GM23248 (cell line): ENCODE results near the gene MRPL17. TPM values are rescaled to one million over a fixed set of nuclear protein-coding genes. Genes with fewer than 3 reads are reported as not detected.
A peak's percentile ranks its signal among the peaks of the same experiment; 100 is the strongest.

ENCODE experiments used
- DNase-seq: peaks from one replicate; pipeline ENCODE4 v3.0.0-alpha.2; 2015
- H2AFZ ChIP-seq: fragments of 200-600 bp; sonication (generic); 2 replicates; pipeline ENCODE4 v1.6.1; 2016; ENCODE audit warnings: antibody characterized with exemption
- H3F3A ChIP-seq: fragments of 200-600 bp; sonication (generic); 2 replicates; pipeline ENCODE4 v1.6.1; 2016; ENCODE audit warnings: mild to moderate bottlenecking, antibody characterized with exemption, mixed run types; ENCODE audit not compliant: insufficient read depth
- H3K27ac ChIP-seq: fragments of 200-600 bp; sonication (generic); 2 replicates; pipeline ENCODE4 v1.5.1; 2016; ENCODE audit warnings: mild to moderate bottlenecking
- H3K27me3 ChIP-seq: fragments of 200-600 bp; sonication (generic); replicated peaks from 2 replicates; pipeline ENCODE4 v1.6.1; 2016; ENCODE audit warnings: mild to moderate bottlenecking; ENCODE audit not compliant: insufficient read depth
- H3K36me3 ChIP-seq: fragments of 200-600 bp; sonication (generic); 2 replicates; pipeline ENCODE4 v1.6.1; 2016; ENCODE audit warnings: low read depth, mild to moderate bottlenecking
- H3K4me1 ChIP-seq: fragments of 200-600 bp; sonication (generic); 2 replicates; pipeline ENCODE4 v1.6.1; 2016; ENCODE audit warnings: mild to moderate bottlenecking; ENCODE audit not compliant: insufficient read depth
- H3K4me2 ChIP-seq: fragments of 200-600 bp; sonication (generic); one replicate; pipeline ENCODE4 v1.6.1; 2016; ENCODE audit warnings: mild to moderate bottlenecking; ENCODE audit not compliant: unreplicated experiment
- H3K4me3 ChIP-seq: fragments of 200-600 bp; sonication (generic); 2 replicates; pipeline ENCODE4 v1.5.1; 2016; ENCODE audit warnings: mild to moderate bottlenecking
- H3K79me2 ChIP-seq: fragments of 200-600 bp; sonication (generic); 2 replicates; pipeline ENCODE4 v1.6.1; 2016; ENCODE audit warnings: mild to moderate bottlenecking; ENCODE audit not compliant: insufficient read depth
- H3K9ac ChIP-seq: fragments of 200-600 bp; sonication (generic); 2 replicates; pipeline ENCODE4 v1.6.1; 2016; ENCODE audit warnings: mild to moderate bottlenecking
- H3K9me2 ChIP-seq: fragments of 200-600 bp; sonication (generic); 2 replicates; pipeline ENCODE4 v1.6.1; 2016; ENCODE audit warnings: mixed run types, mild to moderate bottlenecking, moderate library complexity; ENCODE audit not compliant: insufficient read depth
- H3K9me3 ChIP-seq: fragments of 200-600 bp; sonication (generic); one replicate; pipeline ENCODE4 v1.6.1; 2017; ENCODE audit warnings: low read depth
- H4K20me1 ChIP-seq: fragments of 200-600 bp; sonication (generic); 2 replicates; pipeline ENCODE4 v1.6.0; 2016; ENCODE audit not compliant: insufficient read depth
- EZH2 ChIP-seq: fragments of 200-600 bp; sonication (generic); IDR thresholded peaks from 2 replicates; pipeline ENCODE4 v1.6.1; 2018; ENCODE audit warnings: antibody characterized with exemption, mild to moderate bottlenecking; ENCODE audit not compliant: insufficient read depth, poor library complexity, severe bottlenecking
- EZH2phosphoT487 ChIP-seq: fragments of 200-600 bp; sonication (generic); IDR thresholded peaks from 2 replicates; pipeline ENCODE4 v1.6.1; 2018; ENCODE audit warnings: antibody characterized with exemption, moderate library complexity, mild to moderate bottlenecking, low read depth; ENCODE audit not compliant: insufficient read depth
- WGBS, 2 experiments: methylation state at CpG; one replicate each; pipeline ENCODE4 v1.1.6; 2015 to 2017; ENCODE audit warnings: low lambda C conversion rate in 2 of 2, low coverage in 1 of 2; ENCODE audit errors: missing lambda C conversion rate in 2 of 2; 5-methylcytosine and 5-hydroxymethylcytosine counted together
- in situ Hi-C: fragments of 300-500 bp; cut with MboI; formaldehyde crosslinking; loops from 2 replicates; pipeline ENCODE4 v1.15.0; 2020
- polyA plus RNA-seq: library from polyadenylated mRNA; unstranded; fragments of >200 nt; fragmentation: Nextera tagmentation; extraction: Ambion mirVana; gene quantifications from 2 replicates; pipeline ENCODE4 v1.2.1, GENCODE V29; 2016
- total RNA-seq: library from RNA; depleted of rRNA; stranded (reverse); fragments of >200 nt; shearing (Covaris generic); gene quantifications from 2 replicates; pipeline ENCODE4 v1.2.3, GENCODE V29; 2014

The MRPL17 gene
- total and polyA plus RNA-seq, 2 experiments from 2014 or later, result 53.5 to 107 TPM

DNA sequence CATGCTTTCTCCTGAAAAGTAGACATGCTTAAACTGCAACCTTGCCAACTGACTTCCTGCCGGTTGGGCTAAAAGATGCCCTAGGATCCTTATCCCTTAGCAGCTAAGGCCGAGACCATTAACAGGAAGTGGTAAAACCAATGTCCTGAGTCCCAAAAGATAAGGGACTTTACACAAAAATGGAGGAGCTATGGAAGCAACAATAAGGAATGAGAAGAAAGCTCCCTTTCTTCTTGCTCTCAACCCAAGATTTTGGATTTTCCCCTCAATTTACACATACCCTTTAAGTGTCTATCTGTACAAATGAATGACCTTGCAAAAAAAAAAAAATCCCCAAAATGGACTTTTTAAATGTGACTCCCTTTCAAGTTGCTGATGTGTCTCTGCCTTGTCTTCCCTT lies 11.1 kb downstream of the MRPL17 start:
- Histone ChIP-seq H3F3A (peaks cover under 1% of the 10 kb centered on the region; the same call in 1 of the 2 replicates), H3K4me2 (no peak overlapping the region), H2AFZ (no peak overlapping the region), H3K9me2 (no peaks in the 10 kb centered on the region), H3K4me1 (no peaks in the 10 kb centered on the region), H3K79me2 (no peaks in the 10 kb centered on the region), H3K27ac (no peak overlapping the region), H4K20me1 (no peaks in the 10 kb centered on the region), H3K36me3 (no peaks in the 10 kb centered on the region), H3K9ac (no peak overlapping the region), H3K4me3 (no peak overlapping the region), H3K27me3 (no peaks in the 10 kb centered on the region), H3K9me3 (no peaks in the 10 kb centered on the region)
- WGBS, 2 experiments, result 93 to 98% methylated on average over 2 of the region's 2 CpGs
- in situ Hi-C loops, result loop anchor here (10.0 kb wide), 1 partner anchor 137 kb away; no protein-coding TSS in a partner anchor
- no peak for DNase-seq
- TF ChIP-seq EZH2 (no peak), EZH2phosphoT487 (no peak)

DNA sequence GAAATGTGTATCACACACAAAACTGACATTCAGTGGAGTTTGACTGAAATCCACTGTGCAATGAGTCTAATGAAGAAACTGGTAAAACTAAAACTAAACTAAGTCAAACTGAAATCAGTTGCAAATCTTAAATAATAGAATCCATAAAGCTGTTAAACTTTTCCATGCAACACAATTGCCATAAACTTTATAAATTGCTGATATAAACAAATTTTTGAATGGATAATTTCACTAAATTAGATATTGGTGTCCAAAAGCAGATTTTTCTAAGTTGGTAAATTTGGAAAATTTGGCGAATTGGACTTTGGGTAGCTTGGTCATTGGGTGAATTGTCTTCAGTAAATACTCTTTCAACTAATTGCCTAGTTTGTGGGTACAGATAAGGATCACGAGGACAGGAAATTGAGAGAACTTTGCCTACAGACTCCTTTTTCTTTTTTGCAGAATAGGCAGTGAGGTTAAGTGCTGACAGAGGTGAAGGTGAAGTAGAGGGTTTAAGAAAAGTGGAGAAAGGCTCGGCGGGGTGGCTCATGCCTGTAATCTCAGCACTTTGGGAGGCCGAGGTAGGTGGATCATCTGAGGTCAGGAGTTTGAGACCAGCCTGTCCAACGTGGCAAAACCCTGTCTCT lies 12.8 kb downstream of the MRPL17 start:
- Histone ChIP-seq H3K9me3 (no peaks in the 10 kb centered on the region), H3K27me3 (no peaks in the 10 kb centered on the region), H3K36me3 (no peaks in the 10 kb centered on the region), H4K20me1 (no peaks in the 10 kb centered on the region), H3K4me1 (no peaks in the 10 kb centered on the region), H3K4me3 (no peak overlapping the region), H2AFZ (no peak overlapping the region), H3K79me2 (no peaks in the 10 kb centered on the region), H3K27ac (no peak overlapping the region), H3F3A (no peaks in the 10 kb centered on the region), H3K9ac (no peak overlapping the region), H3K9me2 (no peaks in the 10 kb centered on the region), H3K4me2 (no peak overlapping the region)
- TF ChIP-seq EZH2 (no peak), EZH2phosphoT487 (no peak)
- 83 to 87% methylated on average over 6 of the region's 6 CpGs for WGBS, 2 experiments
- DNase-seq, result no peak
- in situ Hi-C loops, result loop anchor here (10.0 kb wide), 1 partner anchor 136 kb away; no protein-coding TSS in a partner anchor

DNA sequence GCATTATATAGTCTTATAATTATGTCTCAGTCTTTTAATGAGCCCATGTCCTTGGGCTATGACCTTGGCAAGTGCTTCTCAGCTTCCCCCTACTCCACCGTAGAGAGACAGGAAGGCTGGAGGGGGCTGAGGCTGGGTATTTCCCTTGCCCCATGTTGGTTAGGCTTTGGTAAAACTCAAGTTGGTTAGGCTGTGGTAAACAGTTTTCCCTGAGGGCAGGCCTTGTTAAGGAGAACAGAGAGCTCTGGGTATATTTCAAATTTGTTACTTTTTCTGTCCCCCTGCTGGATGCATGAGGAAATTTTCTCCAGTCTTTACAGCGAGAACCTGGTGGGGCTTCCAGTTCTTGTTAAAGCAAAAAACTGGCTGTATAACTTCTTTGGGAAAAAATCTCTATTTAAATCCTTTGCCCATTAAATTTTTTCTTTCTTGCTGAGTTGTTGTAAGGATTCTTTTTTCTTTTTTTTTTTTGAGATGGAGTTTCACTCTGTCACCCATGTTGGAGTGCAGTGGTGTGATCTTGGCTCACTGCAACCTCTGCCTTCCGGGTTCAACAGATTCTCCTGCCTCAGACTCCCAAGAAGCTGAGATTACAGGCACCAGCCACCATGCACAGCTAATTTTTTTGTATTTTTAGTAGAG lies 15.3 kb downstream of the MRPL17 start:
- WGBS, 2 experiments, result 43 to 44% methylated on average over 3 of the region's 3 CpGs
- Histone ChIP-seq H3K9me3 (no peaks in the 10 kb centered on the region), H3K4me3 (no peak overlapping the region), H2AFZ (peak overlapping the region; percentile 49; the same call in 1 of the 2 replicates), H3K9me2 (no peaks in the 10 kb centered on the region), H3K27me3 (no peaks in the 10 kb centered on the region), H3F3A (no peaks in the 10 kb centered on the region), H3K4me1 (peaks cover 8% of the 10 kb centered on the region; the same call in 1 of the 2 replicates), H3K9ac (no peak overlapping the region), H3K79me2 (no peaks in the 10 kb centered on the region), H3K27ac (no peak overlapping the region), H3K4me2 (no peak overlapping the region), H3K36me3 (no peaks in the 10 kb centered on the region), H4K20me1 (no peaks in the 10 kb centered on the region)
- no peak for TF ChIP-seq EZH2
- DNase-seq, result peak; percentile 60
- in situ Hi-C loops, result no loop called here

DNA sequence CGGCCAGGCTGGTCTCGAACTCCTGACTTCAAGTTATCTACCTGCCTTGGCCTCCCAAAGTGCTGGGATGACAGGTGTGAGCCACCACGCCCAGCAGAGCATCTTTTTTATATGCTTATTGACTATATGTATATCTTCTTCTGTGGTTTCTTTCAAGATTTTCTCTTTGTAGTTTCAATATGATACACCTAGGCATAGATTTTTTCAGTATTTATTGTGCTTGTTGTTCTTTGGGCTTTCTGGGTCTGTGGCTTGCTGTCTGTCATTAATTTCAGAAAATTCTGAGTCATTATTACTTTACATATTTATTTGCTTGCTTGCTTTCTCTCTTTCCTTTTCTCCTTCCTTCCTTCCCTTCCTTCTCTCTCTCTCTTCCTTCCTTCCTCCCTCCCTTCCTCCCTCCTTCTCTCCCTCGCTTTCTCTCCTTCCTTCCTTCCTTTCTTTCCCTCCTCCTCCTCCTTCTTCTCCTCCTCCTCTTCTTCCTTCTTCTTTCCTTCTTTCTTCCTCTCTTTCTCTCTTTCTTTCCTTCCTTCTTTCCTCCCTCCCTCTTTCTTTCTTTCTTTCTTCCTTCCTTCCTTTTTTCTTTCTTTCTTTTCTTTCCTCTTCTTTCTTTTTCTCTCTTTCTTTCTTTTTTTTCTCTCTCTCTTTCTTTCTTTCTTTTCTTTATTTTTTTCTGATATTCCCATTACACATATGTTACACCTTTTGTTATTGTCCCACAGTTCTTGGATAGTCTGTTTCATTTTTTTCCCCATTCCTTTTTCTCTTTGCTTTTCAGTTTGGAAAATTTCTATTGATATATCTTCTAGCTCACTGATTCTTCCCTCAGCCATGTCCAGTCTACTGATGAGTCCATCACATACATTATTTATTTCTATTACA lies 16.6 kb downstream of the MRPL17 start:
- 91 to 93% methylated on average over 4 of the region's 4 CpGs for WGBS, 2 experiments
- no peak for DNase-seq
- Histone ChIP-seq H3K27me3 (no peaks in the 10 kb centered on the region), H3K4me1 (peaks cover 8% of the 10 kb centered on the region; the same call in 1 of the 2 replicates), H3K9me2 (no peaks in the 10 kb centered on the region), H3K9ac (no peak overlapping the region), H2AFZ (no peak overlapping the region), H3F3A (no peaks in the 10 kb centered on the region), H3K9me3 (no peaks in the 10 kb centered on the region), H3K79me2 (no peaks in the 10 kb centered on the region), H3K4me3 (no peak overlapping the region), H3K36me3 (no peaks in the 10 kb centered on the region), H3K27ac (no peak overlapping the region), H4K20me1 (no peaks in the 10 kb centered on the region), H3K4me2 (no peak overlapping the region)
- in situ Hi-C loops, result no loop called here
- TF ChIP-seq EZH2 (no peak), EZH2phosphoT487 (no peak)
